ENCODE data around the gene EFHD2.

EFHD2 gene

DNA sequence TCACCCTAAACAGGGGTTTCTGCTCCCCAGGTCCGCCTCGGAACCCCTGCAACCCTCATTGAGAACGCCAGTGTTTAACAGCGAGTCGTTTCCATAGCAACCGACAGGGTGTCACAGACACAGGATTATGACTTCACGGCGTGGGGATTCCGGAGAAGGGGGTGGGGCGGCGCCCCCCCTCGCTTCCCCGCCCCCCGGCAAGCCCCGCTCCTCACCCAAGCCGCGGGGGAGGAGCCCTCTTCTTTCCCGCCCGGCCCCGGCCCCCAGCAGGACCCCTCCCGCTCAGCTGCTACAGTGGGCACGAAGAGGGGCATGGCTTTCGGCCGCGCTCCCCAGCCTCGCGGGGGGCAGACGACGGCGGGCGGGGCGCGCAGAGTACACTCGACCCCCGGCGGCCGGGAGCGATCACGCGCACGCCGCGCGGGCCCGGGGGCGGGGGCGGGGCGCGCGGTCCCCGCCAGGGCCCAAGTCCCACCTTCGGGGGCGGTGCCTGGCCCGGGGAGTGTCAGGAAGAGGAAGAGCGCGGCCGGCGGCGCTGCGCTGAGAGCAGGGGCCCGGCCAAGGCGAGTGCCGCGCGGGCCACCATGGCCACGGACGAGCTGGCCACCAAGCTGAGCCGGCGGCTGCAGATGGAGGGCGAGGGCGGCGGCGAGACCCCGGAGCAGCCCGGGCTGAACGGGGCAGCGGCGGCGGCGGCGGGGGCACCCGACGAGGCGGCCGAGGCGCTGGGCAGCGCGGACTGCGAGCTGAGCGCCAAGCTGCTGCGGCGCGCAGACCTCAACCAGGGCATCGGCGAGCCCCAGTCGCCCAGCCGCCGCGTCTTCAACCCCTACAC is at the start of gene EFHD2 (continued):
- TF ChIP-seq ZNF48 (tag by site-specific recombination; IDR thresholded peaks at IDR 0.05): no peak
- TF ChIP-seq, protein P1, sequence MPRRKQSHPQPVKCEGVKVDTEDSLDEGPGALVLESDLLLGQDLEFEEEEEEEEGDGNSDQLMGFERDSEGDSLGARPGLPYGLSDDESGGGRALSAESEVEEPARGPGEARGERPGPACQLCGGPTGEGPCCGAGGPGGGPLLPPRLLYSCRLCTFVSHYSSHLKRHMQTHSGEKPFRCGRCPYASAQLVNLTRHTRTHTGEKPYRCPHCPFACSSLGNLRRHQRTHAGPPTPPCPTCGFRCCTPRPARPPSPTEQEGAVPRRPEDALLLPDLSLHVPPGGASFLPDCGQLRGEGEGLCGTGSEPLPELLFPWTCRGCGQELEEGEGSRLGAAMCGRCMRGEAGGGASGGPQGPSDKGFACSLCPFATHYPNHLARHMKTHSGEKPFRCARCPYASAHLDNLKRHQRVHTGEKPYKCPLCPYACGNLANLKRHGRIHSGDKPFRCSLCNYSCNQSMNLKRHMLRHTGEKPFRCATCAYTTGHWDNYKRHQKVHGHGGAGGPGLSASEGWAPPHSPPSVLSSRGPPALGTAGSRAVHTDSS (tag by site-specific recombination; IDR thresholded peaks at IDR 0.05): peak; percentile 70; the same call in 1 of the 2 replicates
- TF ChIP-seq, protein P2, sequence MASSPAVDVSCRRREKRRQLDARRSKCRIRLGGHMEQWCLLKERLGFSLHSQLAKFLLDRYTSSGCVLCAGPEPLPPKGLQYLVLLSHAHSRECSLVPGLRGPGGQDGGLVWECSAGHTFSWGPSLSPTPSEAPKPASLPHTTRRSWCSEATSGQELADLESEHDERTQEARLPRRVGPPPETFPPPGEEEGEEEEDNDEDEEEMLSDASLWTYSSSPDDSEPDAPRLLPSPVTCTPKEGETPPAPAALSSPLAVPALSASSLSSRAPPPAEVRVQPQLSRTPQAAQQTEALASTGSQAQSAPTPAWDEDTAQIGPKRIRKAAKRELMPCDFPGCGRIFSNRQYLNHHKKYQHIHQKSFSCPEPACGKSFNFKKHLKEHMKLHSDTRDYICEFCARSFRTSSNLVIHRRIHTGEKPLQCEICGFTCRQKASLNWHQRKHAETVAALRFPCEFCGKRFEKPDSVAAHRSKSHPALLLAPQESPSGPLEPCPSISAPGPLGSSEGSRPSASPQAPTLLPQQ (tag by site-specific recombination; IDR thresholded peaks at IDR 0.05): 0 out of 2 replicates have a peak, but pooled peaks have one; percentile 10
- no peak for TF ChIP-seq ZNF169 (tag by site-specific recombination; IDR thresholded peaks at IDR 0.05)
- TF ChIP-seq, protein P3, sequence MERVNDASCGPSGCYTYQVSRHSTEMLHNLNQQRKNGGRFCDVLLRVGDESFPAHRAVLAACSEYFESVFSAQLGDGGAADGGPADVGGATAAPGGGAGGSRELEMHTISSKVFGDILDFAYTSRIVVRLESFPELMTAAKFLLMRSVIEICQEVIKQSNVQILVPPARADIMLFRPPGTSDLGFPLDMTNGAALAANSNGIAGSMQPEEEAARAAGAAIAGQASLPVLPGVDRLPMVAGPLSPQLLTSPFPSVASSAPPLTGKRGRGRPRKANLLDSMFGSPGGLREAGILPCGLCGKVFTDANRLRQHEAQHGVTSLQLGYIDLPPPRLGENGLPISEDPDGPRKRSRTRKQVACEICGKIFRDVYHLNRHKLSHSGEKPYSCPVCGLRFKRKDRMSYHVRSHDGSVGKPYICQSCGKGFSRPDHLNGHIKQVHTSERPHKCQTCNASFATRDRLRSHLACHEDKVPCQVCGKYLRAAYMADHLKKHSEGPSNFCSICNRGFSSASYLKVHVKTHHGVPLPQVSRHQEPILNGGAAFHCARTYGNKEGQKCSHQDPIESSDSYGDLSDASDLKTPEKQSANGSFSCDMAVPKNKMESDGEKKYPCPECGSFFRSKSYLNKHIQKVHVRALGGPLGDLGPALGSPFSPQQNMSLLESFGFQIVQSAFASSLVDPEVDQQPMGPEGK (tag by site-specific recombination; IDR thresholded peaks at IDR 0.05): peak; percentile 95
- TF ChIP-seq KLF8 (tag by site-specific recombination; IDR thresholded peaks at IDR 0.05): peak; percentile 81
- no peak for TF ChIP-seq ZNF529 (tag by site-specific recombination; IDR thresholded peaks at IDR 0.05; ENCODE audit: insufficient replicate concordance)
- no peak for TF ChIP-seq ZNF785 (tag by site-specific recombination; IDR thresholded peaks at IDR 0.05)
- peak; percentile 35; the same call in 1 of the 2 replicates for TF ChIP-seq ZNF677 (tag by site-specific recombination; IDR thresholded peaks at IDR 0.05)
- TF ChIP-seq KLF7 (tag by site-specific recombination; IDR thresholded peaks at IDR 0.05; ENCODE audit: borderline replicate concordance): peak; percentile 49; the same call in 1 of the 2 replicates
- TF ChIP-seq ZNF792 (tag by site-specific recombination; IDR thresholded peaks at IDR 0.05): no peak
- TF ChIP-seq ZFHX2 (tag by site-specific recombination; conservative IDR thresholded peaks at IDR 0.05): peak; percentile 54
- no peak for TF ChIP-seq ZNF510 (tag by site-specific recombination; IDR thresholded peaks at IDR 0.05; ENCODE audit: insufficient replicate concordance)
- TF ChIP-seq ZNF555 (tag by site-specific recombination; conservative IDR thresholded peaks at IDR 0.05): no peak
- TF ChIP-seq ZEB2 (tag by site-specific recombination; IDR thresholded peaks at IDR 0.05): 0 out of 2 replicates have a peak, but pooled peaks have one; percentile 18
- TF ChIP-seq ZNF311 (tag by site-specific recombination; IDR thresholded peaks at IDR 0.05; ENCODE audit: borderline replicate concordance): no peak
- TF ChIP-seq, protein P4, sequence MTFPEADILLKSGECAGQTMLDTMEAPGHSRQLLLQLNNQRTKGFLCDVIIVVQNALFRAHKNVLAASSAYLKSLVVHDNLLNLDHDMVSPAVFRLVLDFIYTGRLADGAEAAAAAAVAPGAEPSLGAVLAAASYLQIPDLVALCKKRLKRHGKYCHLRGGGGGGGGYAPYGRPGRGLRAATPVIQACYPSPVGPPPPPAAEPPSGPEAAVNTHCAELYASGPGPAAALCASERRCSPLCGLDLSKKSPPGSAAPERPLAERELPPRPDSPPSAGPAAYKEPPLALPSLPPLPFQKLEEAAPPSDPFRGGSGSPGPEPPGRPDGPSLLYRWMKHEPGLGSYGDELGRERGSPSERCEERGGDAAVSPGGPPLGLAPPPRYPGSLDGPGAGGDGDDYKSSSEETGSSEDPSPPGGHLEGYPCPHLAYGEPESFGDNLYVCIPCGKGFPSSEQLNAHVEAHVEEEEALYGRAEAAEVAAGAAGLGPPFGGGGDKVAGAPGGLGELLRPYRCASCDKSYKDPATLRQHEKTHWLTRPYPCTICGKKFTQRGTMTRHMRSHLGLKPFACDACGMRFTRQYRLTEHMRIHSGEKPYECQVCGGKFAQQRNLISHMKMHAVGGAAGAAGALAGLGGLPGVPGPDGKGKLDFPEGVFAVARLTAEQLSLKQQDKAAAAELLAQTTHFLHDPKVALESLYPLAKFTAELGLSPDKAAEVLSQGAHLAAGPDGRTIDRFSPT (tag by site-specific recombination; IDR thresholded peaks at IDR 0.05): no peak

DNA sequence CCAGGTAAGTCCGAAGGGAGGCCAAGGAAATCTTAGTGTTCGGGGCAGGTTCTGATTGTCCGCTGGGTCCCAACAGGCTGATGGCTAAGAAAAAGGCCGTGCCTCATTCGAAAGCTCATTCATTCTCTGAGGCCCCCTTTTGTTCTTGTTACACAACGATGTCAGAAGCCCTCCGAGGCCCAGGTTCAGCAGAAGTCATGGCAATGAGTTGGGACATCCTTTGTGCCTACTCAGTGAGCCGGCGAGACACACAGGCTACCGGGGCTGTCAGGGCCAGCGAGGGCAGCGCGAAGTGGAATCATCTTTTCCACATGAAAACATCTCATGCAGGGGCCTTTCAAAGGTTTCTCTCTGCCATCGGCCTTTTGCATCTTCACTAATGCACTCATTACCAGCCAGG is 49.0 kb upstream of the EFHD2 start:
- Histone ChIP-seq H3K4me1 (ENCODE audit: control insufficient read depth, insufficient read depth, low read length) (no peaks in the 10 kb centered on the region), H3K27ac (ENCODE audit: extremely low read depth, low read depth, low read length) (no peak overlapping the region), H3K4me3 (ENCODE audit: low read depth, low read length) (no peak overlapping the region), H3K9me3 (ENCODE audit: control insufficient read depth, insufficient read depth, low read depth, low read length) (no peaks in the 10 kb centered on the region), H3K36me3 (ENCODE audit: control insufficient read depth in 2 of 2, insufficient read depth in 1 of 2, low read length in 2 of 2) (no peaks in the 10 kb centered on the region)
- CTCF ChIA-PET: interaction anchor here (0.7 to 0.9 kb wide), 2 partner anchors 27 to 28 kb away, joined by 3 to 4 read pairs; no protein-coding TSS in a partner anchor
- POLR2A ChIA-PET: no interaction called here
- TF ChIP-seq, protein P5, sequence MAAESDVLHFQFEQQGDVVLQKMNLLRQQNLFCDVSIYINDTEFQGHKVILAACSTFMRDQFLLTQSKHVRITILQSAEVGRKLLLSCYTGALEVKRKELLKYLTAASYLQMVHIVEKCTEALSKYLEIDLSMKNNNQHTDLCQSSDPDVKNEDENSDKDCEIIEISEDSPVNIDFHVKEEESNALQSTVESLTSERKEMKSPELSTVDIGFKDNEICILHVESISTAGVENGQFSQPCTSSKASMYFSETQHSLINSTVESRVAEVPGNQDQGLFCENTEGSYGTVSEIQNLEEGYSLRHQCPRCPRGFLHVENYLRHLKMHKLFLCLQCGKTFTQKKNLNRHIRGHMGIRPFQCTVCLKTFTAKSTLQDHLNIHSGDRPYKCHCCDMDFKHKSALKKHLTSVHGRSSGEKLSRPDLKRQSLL (tag by site-specific recombination; IDR thresholded peaks at IDR 0.05): no peak
- no peak for TF ChIP-seq ZNF138 (tag by site-specific recombination; IDR thresholded peaks at IDR 0.05; ENCODE audit: borderline replicate concordance)
- TF ChIP-seq, protein P6, sequence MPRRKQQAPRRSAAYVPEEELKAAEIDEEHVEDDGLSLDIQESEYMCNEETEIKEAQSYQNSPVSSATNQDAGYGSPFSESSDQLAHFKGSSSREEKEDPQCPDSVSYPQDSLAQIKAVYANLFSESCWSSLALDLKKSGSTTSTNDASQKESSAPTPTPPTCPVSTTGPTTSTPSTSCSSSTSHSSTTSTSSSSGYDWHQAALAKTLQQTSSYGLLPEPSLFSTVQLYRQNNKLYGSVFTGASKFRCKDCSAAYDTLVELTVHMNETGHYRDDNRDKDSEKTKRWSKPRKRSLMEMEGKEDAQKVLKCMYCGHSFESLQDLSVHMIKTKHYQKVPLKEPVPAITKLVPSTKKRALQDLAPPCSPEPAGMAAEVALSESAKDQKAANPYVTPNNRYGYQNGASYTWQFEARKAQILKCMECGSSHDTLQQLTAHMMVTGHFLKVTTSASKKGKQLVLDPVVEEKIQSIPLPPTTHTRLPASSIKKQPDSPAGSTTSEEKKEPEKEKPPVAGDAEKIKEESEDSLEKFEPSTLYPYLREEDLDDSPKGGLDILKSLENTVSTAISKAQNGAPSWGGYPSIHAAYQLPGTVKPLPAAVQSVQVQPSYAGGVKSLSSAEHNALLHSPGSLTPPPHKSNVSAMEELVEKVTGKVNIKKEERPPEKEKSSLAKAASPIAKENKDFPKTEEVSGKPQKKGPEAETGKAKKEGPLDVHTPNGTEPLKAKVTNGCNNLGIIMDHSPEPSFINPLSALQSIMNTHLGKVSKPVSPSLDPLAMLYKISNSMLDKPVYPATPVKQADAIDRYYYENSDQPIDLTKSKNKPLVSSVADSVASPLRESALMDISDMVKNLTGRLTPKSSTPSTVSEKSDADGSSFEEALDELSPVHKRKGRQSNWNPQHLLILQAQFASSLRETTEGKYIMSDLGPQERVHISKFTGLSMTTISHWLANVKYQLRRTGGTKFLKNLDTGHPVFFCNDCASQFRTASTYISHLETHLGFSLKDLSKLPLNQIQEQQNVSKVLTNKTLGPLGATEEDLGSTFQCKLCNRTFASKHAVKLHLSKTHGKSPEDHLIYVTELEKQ (tag by site-specific recombination; IDR thresholded peaks at IDR 0.05; ENCODE audit: borderline replicate concordance): no peak
- no peak for TF ChIP-seq ZNF768 (tag by site-specific recombination; IDR thresholded peaks at IDR 0.05)
- TF ChIP-seq ZNF660 (tag by site-specific recombination; IDR thresholded peaks at IDR 0.05): no peak
- no peak for TF ChIP-seq SP7 (tag by site-specific recombination; IDR thresholded peaks at IDR 0.05)
- no peak for TF ChIP-seq ZNF610 (tag by site-specific recombination; IDR thresholded peaks at IDR 0.05; ENCODE audit: borderline replicate concordance)

Measured in HEK293 (cell line).